K562 (cell line): ENCODE measurements around the gene TEX22. TPM values are rescaled to one million over a fixed set of nuclear protein-coding genes. Genes with fewer than 3 reads are reported as not detected.

ENCODE experiments used
- ATAC-seq: fragments of 200-7000 bp; cut with Tn5 transposase; 3 replicates; pipeline ENCODE4 v1.9.1; 2020; ENCODE audit warnings: moderate library complexity
- BruUV-seq: library from RNA; stranded (reverse); fragments of 400-500 nt; replicated peaks from 2 replicates; lab custom pipeline; 2021; lab: Mats Ljungman, UMichigan
- CTCF ChIA-PET: fragments of 300-600 bp; formaldehyde crosslinking; extraction: SDS; loops from one replicate; lab custom pipeline; 2021; ENCODE audit warnings: low intra/inter-chr PET ratio; lab: Yijun Ruan, JAX
- POLR2A ChIA-PET: fragments of 300-600, 350-650 bp; sonication (Branson Sonifier 250); formaldehyde crosslinking; extraction: SDS; loops from one replicate; lab custom pipeline; 2021; ENCODE audit warnings: antibody characterized with exemption, inconsistent platforms; lab: Yijun Ruan, JAX
- DNase-seq, 4 experiments: peaks; one replicate each; pipeline versions ENCODE4 v3.0.0 to v3.0.0-alpha.2; 2011 to 2018; ENCODE audit warnings: low spot score in 3 of 4, mixed read lengths in 3 of 4; ENCODE audit errors: extremely low read depth in 1 of 4
- FAIRE-seq: peaks from 2 replicates; lab custom pipeline; 2011; peaks lifted over from hg19 to GRCh38; lab: Jason Lieb, UNC
- H2AFZ ChIP-seq: 2 replicates; pipeline ENCODE4 v1.6.0; 2011; ENCODE audit warnings: low read depth, low read length, control low read depth, inconsistent platforms
- H3K27ac ChIP-seq: fragments of 200-600 bp; 3 replicates; pipeline ENCODE4 v1.8.0; 2011; ENCODE audit warnings: low read depth, mild to moderate bottlenecking, control low read depth, inconsistent platforms, low read length, moderate library complexity, mixed read lengths; ENCODE audit errors: extremely low read depth
- H3K27me3 ChIP-seq, 2 experiments: fragments of 300-600 bp in 1 of 2; 2 replicates in 1 of 2; 3 replicates in 1 of 2; pipeline versions ENCODE4 v1.6.0 to v1.8.0; 2011; ENCODE audit warnings: inconsistent platforms in 2 of 2, low read length in 2 of 2, mild to moderate bottlenecking in 1 of 2, mixed read lengths in 1 of 2, moderate library complexity in 1 of 2; ENCODE audit not compliant: control insufficient read depth in 2 of 2, insufficient read depth in 2 of 2
- H3K36me3 ChIP-seq: fragments of 300-600 bp; 3 replicates; pipeline ENCODE4 v1.8.0; 2011; ENCODE audit warnings: mild to moderate bottlenecking, low read length, inconsistent platforms; ENCODE audit not compliant: control insufficient read depth, insufficient read depth
- H3K4me1 ChIP-seq, 2 experiments: fragments of 200-600 bp in 1 of 2; replicated peaks in 1 of 2; 2 replicates in 1 of 2; 3 replicates in 1 of 2; pipeline versions ENCODE4 v1.5.1 to v1.8.0; 2011; ENCODE audit warnings: inconsistent platforms in 2 of 2, low read length in 2 of 2, mild to moderate bottlenecking in 1 of 2, mixed read lengths in 1 of 2, moderate library complexity in 1 of 2; ENCODE audit not compliant: control insufficient read depth in 2 of 2, insufficient read depth in 2 of 2
- H3K4me2 ChIP-seq: 2 replicates; pipeline ENCODE4 v1.6.1; 2011; ENCODE audit warnings: low read length, control low read depth, inconsistent platforms, mixed read lengths; ENCODE audit not compliant: insufficient read depth
- H3K4me3 ChIP-seq: fragments of 200-600 bp; sonication (generic), shearing (Covaris generic); 2 replicates; pipeline ENCODE4 v1.5.1; 2016; ENCODE audit warnings: control low read depth, inconsistent platforms
- H3K79me2 ChIP-seq: fragments of 200-600 bp; 3 replicates; pipeline ENCODE4 v1.8.0; 2011; ENCODE audit warnings: low read length, inconsistent platforms; ENCODE audit not compliant: control insufficient read depth, insufficient read depth
- H3K9ac ChIP-seq, 2 experiments: 2 replicates each; pipeline versions ENCODE4 v1.6.0 to v1.6.1; 2011; ENCODE audit warnings: low read depth in 2 of 2, low read length in 2 of 2, control low read depth in 1 of 2, inconsistent platforms in 1 of 2, mild to moderate bottlenecking in 1 of 2, mixed read lengths in 1 of 2; ENCODE audit not compliant: insufficient read depth in 1 of 2
- H3K9me1 ChIP-seq: one replicate; pipeline ENCODE4 v1.6.0; 2011; ENCODE audit warnings: inconsistent platforms, mild to moderate bottlenecking, low read length, moderate library complexity; ENCODE audit not compliant: control insufficient read depth, insufficient read depth
- H3K9me3 ChIP-seq: replicated peaks from 2 replicates; pipeline ENCODE4 v1.5.1; 2011; ENCODE audit warnings: low read depth, low read length, inconsistent platforms; ENCODE audit not compliant: control insufficient read depth, insufficient read depth
- H4K20me1 ChIP-seq: replicated peaks from 2 replicates; pipeline ENCODE4 v1.6.1; 2011; ENCODE audit warnings: low read length, inconsistent platforms, mixed read lengths; ENCODE audit not compliant: control insufficient read depth, insufficient read depth
- BCLAF1 ChIP-seq, 2 experiments: fragments of 450-650 bp in 1 of 2; IDR thresholded peaks; 2 replicates each; pipeline ENCODE4 v1.6.1; 2011 to 2017; ENCODE audit warnings: low read depth in 2 of 2, antibody characterized with exemption in 1 of 2, borderline replicate concordance in 1 of 2, low read length in 1 of 2, mild to moderate bottlenecking in 1 of 2, mixed read lengths in 1 of 2; ENCODE audit not compliant: control insufficient read depth in 1 of 2
- ELK3 ChIP-seq: fragments of 450-650 bp; formaldehyde crosslinking; IDR thresholded peaks from 2 replicates; pipeline ENCODE4 v1.4.0; 2020; ENCODE audit warnings: mild to moderate bottlenecking
- MECOM ChIP-seq: fragments of 250-450 bp; sonication (Bioruptor Pico); IDR thresholded peaks from 2 replicates; pipeline ENCODE4 v1.8.0; 2022; ENCODE audit warnings: inconsistent platforms
- NCOA6 ChIP-seq: fragments of 450-650 bp; IDR thresholded peaks from 2 replicates; pipeline ENCODE4 v1.6.1; 2017; ENCODE audit warnings: mild to moderate bottlenecking
- RBM17 ChIP-seq: fragments of 200-400 bp; formaldehyde crosslinking; IDR thresholded peaks from 2 replicates; pipeline ENCODE4 v1.6.1; 2017; ENCODE audit warnings: low read depth, mild to moderate bottlenecking, low read length, borderline replicate concordance
- SAP30 ChIP-seq: fragments of 200-600 bp; sonication (generic); IDR thresholded peaks from 2 replicates; pipeline ENCODE4 v1.6.1; 2012; ENCODE audit warnings: borderline replicate concordance, low read depth, mild to moderate bottlenecking, moderate library complexity, low read length, control low read depth, inconsistent platforms; ENCODE audit not compliant: insufficient read depth, poor library complexity, severe bottlenecking
- SLC30A9 ChIP-seq: fragments of 250-450 bp; sonication (Bioruptor Pico); IDR thresholded peaks from 2 replicates; pipeline ENCODE4 v1.8.0; 2022; ENCODE audit warnings: mild to moderate bottlenecking, moderate library complexity
- SPI1 ChIP-seq: IDR thresholded peaks from 2 replicates; pipeline ENCODE4 v1.6.1; 2011; ENCODE audit warnings: low read depth, low read length, control low read depth, borderline replicate concordance
- XRCC4 ChIP-seq: IDR thresholded peaks from one replicate; pipeline ENCODE4 v1.6.1; 2011; ENCODE audit not compliant: insufficient read depth, insufficient read length; ENCODE audit errors: extremely low read depth
- ZNF696 ChIP-seq: fragments of 250-450 bp; sonication (Bioruptor Pico); conservative IDR thresholded peaks from 2 replicates; pipeline ENCODE4 v1.4.0; 2020; ENCODE audit warnings: mild to moderate bottlenecking, moderate library complexity
- WGBS: fragments of 100-300 bp; shearing (Covaris generic); methylation state at CpG from one replicate; pipeline ENCODE4 v1.1.6; 2016; ENCODE audit warnings: low coverage, mixed read lengths; ENCODE audit not compliant: insufficient coverage; ENCODE audit errors: missing lambda C conversion rate; 5-methylcytosine and 5-hydroxymethylcytosine counted together
- in situ Hi-C: fragments of 300-500 bp; cut with MboI; formaldehyde crosslinking; loops from 4 replicates; pipeline ENCODE4 v1.15.0; 2018; ENCODE audit warnings: inconsistent platforms, mixed read lengths
- intact Hi-C: fragments of 100-400 bp; cut with micrococcal nuclease; formaldehyde crosslinking; loops from 2 replicates; pipeline ENCODE4 v1.14.2; 2022
- polyA plus RNA-seq, 8 experiments: library from polyadenylated mRNA; depleted of rRNA in 4 of 8; stranded (reverse) in 5 of 8; unstranded in 3 of 8; fragments of >200 nt; fragmentation: Nextera tagmentation in 2 of 8; fragmentation: Illumina TruSeq in 1 of 8; extraction: Ambion mirVana in 2 of 8; extraction: Trizol in 1 of 8; gene quantifications; 2 replicates each; pipeline versions ENCODE4 v1.2.1 to v1.2.3, GENCODE V29; 2011 to 2014; ENCODE audit warnings: inconsistent platforms in 1 of 8, missing spikeins in 1 of 8
- total RNA-seq, 7 experiments: library from RNA; depleted of rRNA in 6 of 7; stranded (reverse); fragments of >200 nt in 6 of 7; fragmentation: Illumina TruSeq in 2 of 7; extraction: Trizol in 2 of 7; gene quantifications; 2 replicates each; pipeline versions ENCODE4 v1.2.1 to v1.2.3, GENCODE V29; 2011 to 2021; ENCODE audit warnings: low replicate concordance in 1 of 7
- TF ChIP-seq, protein P1 (sequence below): fragments of 250-450 bp; sonication (Bioruptor Pico); IDR thresholded peaks from 2 replicates; pipeline ENCODE4 v1.9.0; 2021; ENCODE audit warnings: mild to moderate bottlenecking, inconsistent platforms
- TF ChIP-seq, protein P2 (sequence below): fragments of 250-450 bp; sonication (Bioruptor Pico); IDR thresholded peaks from 2 replicates; pipeline ENCODE4 v1.5.0; 2021

The TEX22 gene
- total and polyA plus RNA-seq, 9 of the 15 experiments (the other 6 are each of a cell fraction or from before 2014, with no cell fraction given): 0.04 to 1.7 (median 0.23) TPM; not detected in 2

DNA sequence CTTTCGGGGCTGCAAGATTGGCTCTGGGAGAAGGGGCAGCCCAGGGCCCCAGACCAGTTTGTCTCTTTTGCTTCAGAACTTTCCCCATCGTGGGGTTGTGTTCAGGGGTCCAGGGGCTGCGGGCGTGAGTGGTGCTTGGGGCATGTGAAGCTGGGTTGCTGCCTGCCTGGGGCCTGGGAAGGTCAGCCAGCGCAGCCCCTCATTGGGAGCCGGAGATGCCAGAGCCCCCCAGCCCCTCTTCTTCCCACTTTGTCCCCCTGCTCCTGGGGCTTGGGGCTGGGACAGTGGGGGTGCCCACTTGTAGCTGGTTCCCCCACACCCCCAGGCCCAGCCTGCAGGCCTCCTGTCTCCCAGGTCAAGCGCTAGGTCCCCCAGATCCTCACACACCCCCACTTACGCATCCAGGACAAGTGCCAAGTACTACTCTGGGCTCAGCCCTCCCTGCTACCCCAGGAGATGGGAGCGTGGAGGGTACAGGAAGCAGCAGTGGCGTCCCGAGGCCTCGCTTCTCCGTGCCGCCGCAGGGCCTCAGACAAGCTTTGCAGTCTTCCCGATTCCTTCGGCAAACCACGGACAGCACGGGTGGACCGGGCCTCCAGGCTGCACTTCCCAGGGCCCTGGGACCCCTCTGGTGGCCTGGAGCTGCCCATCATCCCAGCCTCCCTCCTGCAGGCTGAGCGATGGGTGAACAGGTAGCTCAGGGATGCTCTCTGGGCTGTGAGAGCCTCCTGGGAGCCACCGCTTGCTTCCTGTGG is 42.3 kb upstream of the TEX22 start:
- no peaks in the 10 kb centered on the region for H3K9me3 ChIP-seq
- ATAC-seq: no peak
- intact Hi-C loops: no loop called here
- 68% methylated on average over 12 of the region's 22 CpGs for WGBS
- H3K4me2 ChIP-seq: no peak overlapping the region
- no peak overlapping the region for H3K4me3 ChIP-seq
- H3K27me3 ChIP-seq: no peaks in the 10 kb centered on the region
- no peaks in the 10 kb centered on the region for H4K20me1 ChIP-seq
- H3K9ac ChIP-seq: no peak overlapping the region
- DNase-seq: no peak
- BruUV-seq: no TSS peak
- no peak overlapping the region for H3K27ac ChIP-seq
- no peaks in the 10 kb centered on the region for H3K9me1 ChIP-seq
- H3K4me1 ChIP-seq: peaks cover 3 to 14% of the 10 kb centered on the region in 2 experiments; a peak in 4 of 5 replicates
- no peak for FAIRE-seq
- H2AFZ ChIP-seq: no peak overlapping the region
- no peaks in the 10 kb centered on the region for H3K36me3 ChIP-seq
- in situ Hi-C loops: loop anchor here (10.0 kb wide), 1 partner anchor 261 kb away; no protein-coding TSS in a partner anchor
- ChIA-PET CTCF (no interaction called here), POLR2A (no interaction called here)
- no peaks in the 10 kb centered on the region for H3K79me2 ChIP-seq
- TF ChIP-seq NCOA6 (no peak), ELK3 (CRISPR knock-in tag) (no peak), RBM17 (no peak), XRCC4 (no peak), BCLAF1 (IDR thresholded peaks at IDR 0.05; ENCODE audit: borderline replicate concordance in 1 of 2, control insufficient read depth in 1 of 2, low read depth in 2 of 2, low read length in 1 of 2) (no peak), ZNF696 (CRISPR knock-in tag) (no peak), SPI1 (no peak), SAP30 (no peak), MECOM (CRISPR knock-in tag) (no peak), SLC30A9 (CRISPR knock-in tag) (no peak)
- TF ChIP-seq, protein P1, sequence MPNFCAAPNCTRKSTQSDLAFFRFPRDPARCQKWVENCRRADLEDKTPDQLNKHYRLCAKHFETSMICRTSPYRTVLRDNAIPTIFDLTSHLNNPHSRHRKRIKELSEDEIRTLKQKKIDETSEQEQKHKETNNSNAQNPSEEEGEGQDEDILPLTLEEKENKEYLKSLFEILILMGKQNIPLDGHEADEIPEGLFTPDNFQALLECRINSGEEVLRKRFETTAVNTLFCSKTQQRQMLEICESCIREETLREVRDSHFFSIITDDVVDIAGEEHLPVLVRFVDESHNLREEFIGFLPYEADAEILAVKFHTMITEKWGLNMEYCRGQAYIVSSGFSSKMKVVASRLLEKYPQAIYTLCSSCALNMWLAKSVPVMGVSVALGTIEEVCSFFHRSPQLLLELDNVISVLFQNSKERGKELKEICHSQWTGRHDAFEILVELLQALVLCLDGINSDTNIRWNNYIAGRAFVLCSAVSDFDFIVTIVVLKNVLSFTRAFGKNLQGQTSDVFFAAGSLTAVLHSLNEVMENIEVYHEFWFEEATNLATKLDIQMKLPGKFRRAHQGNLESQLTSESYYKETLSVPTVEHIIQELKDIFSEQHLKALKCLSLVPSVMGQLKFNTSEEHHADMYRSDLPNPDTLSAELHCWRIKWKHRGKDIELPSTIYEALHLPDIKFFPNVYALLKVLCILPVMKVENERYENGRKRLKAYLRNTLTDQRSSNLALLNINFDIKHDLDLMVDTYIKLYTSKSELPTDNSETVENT (CRISPR knock-in tag): no peak
- TF ChIP-seq, protein P2, sequence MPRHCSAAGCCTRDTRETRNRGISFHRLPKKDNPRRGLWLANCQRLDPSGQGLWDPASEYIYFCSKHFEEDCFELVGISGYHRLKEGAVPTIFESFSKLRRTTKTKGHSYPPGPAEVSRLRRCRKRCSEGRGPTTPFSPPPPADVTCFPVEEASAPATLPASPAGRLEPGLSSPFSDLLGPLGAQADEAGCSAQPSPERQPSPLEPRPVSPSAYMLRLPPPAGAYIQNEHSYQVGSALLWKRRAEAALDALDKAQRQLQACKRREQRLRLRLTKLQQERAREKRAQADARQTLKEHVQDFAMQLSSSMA (CRISPR knock-in tag): no peak
